Endothelial cell of umbilical vein (primary cell): ENCODE measurements around the gene NDST3.

Experiments
- CTCF ChIP-seq, 2 donors: IDR thresholded peaks; 1 replicate in 1 of 2; 2 replicates in 1 of 2; pipeline ENCODE4 v1.5.1; 2011; ENCODE audit warnings: low read length in 2 of 2, mild to moderate bottlenecking in 2 of 2, moderate library complexity in 2 of 2, control low read depth in 1 of 2, inconsistent platforms in 1 of 2, low read depth in 1 of 2; ENCODE audit not compliant: insufficient read depth in 1 of 2; ENCODE audit errors: extremely low read depth in 1 of 2
- EZH2 ChIP-seq: IDR thresholded peaks from 2 replicates; pipeline ENCODE4 v1.6.1; 2012; ENCODE audit warnings: borderline replicate concordance, low read depth, mild to moderate bottlenecking, moderate library complexity, low read length, inconsistent platforms; ENCODE audit not compliant: severe bottlenecking
- POLR2A ChIP-seq: IDR thresholded peaks from 2 replicates; pipeline ENCODE4 v1.6.1; 2012; ENCODE audit warnings: low read depth, mild to moderate bottlenecking, control low read depth, low read length

GRCh38 chr4:118158763-118159375 lies 124.6 kb downstream of the NDST3 start:
- TF ChIP-seq CTCF (IDR thresholded peaks at IDR 0.05; ENCODE audit: extremely low read depth in 1 of 2, insufficient read depth in 1 of 2, low read depth in 1 of 2, low read length in 2 of 2) (no peak), POLR2A (no peak), EZH2 (no peak)
